Gastroesophageal sphincter (tissue), 4 donors: ENCODE results near the gene MFAP3. TPM values are rescaled to one million over a fixed set of nuclear protein-coding genes. Genes with fewer than 3 reads are reported as not detected.

Experiments
- ATAC-seq: fragments of 150-250 bp; one replicate; pipeline ENCODE4 v1.9.1; 2016; ENCODE audit warnings: mild to moderate bottlenecking, moderate library complexity
- H3K27ac ChIP-seq, 4 donors: fragments of 200-600 bp; sonication (generic) in 3 of 4; 1 replicate in 3 of 4; 2 replicates in 1 of 4; pipeline ENCODE4 v1.5.1; 2016 to 2019
- H3K27me3 ChIP-seq: fragments of 200-600 bp; sonication (generic); one replicate; pipeline ENCODE4 v1.5.1; 2019
- H3K36me3 ChIP-seq, 2 donors: fragments of 200-600 bp; sonication (generic); one replicate each; pipeline ENCODE4 v1.5.1; 2019; ENCODE audit warnings: control low read depth in 1 of 2
- H3K4me1 ChIP-seq, 3 donors: fragments of 200-600 bp; sonication (generic); 1 replicate in 2 of 3; 2 replicates in 1 of 3; pipeline ENCODE4 v1.5.1; 2016 to 2019; ENCODE audit warnings: control low read depth in 2 of 3
- H3K4me3 ChIP-seq, 2 donors: fragments of 200-600 bp; sonication (generic); one replicate each; pipeline ENCODE4 v1.5.1; 2019; ENCODE audit warnings: mild to moderate bottlenecking in 1 of 2, moderate library complexity in 1 of 2
- H3K9me3 ChIP-seq, 3 donors: fragments of 200-600 bp; sonication (generic); one replicate each; pipeline ENCODE4 v1.5.1; 2017 to 2019; ENCODE audit warnings: control low read depth in 2 of 3
- CTCF ChIP-seq, 4 experiments: fragments of 200-600 bp in 2 of 4; fragments of 450-650 bp in 2 of 4; sonication (generic) in 1 of 4; IDR thresholded peaks; one replicate each; pipeline ENCODE4 v1.5.1; 2017 to 2019; ENCODE audit warnings: antibody characterized with exemption in 4 of 4, mild to moderate bottlenecking in 2 of 4, moderate library complexity in 2 of 4
- EP300 ChIP-seq: sonication (generic); formaldehyde crosslinking; IDR thresholded peaks from one replicate; pipeline ENCODE4 v1.6.1; 2017; ENCODE audit warnings: antibody characterized with exemption, mild to moderate bottlenecking
- POLR2A ChIP-seq, 2 donors: fragments of 450-650 bp; IDR thresholded peaks; one replicate each; pipeline ENCODE4 v1.6.1; 2017; ENCODE audit warnings: antibody characterized with exemption in 2 of 2, mild to moderate bottlenecking in 2 of 2, moderate library complexity in 1 of 2
- POLR2AphosphoS5 ChIP-seq: sonication (generic); formaldehyde crosslinking; IDR thresholded peaks from one replicate; pipeline ENCODE4 v1.6.1; 2017; ENCODE audit warnings: antibody characterized with exemption
- WGBS, 2 donors: methylation state at CpG; one replicate each; pipeline ENCODE4 v1.1.5; 2018; ENCODE audit warnings: low coverage in 1 of 2; 5-methylcytosine and 5-hydroxymethylcytosine counted together
- total RNA-seq, 4 donors: library from RNA; depleted of rRNA; stranded (reverse); fragments of >200 nt; gene quantifications; one replicate each; pipeline ENCODE4 v1.1.0, GENCODE V29; 2016

The MFAP3 gene
- total RNA-seq = 10 to 100 TPM; 25.7 to 36.9 (median 27.0) TPM

GRCh38 chr5:154038707-154039457, at the start of gene MFAP3, which contains the start of gene FAM114A2:
Gene MFAP3 (plus strand): TSS chr5:154038967. CDS start chr5:154049723, 10,756 bp downstream.
Gene FAM114A2 (minus strand): TSS chr5:154038910. CDS start chr5:154034953, 3,957 bp downstream.
- TF ChIP-seq CTCF (IDR thresholded peaks at IDR 0.05) = peak in 1 of 4 experiments; percentile 21
- no peak for TF ChIP-seq EP300
- TF ChIP-seq POLR2AphosphoS5 = peak; percentile 95
- peak; percentile 78 to 81 for TF ChIP-seq POLR2A (IDR thresholded peaks at IDR 0.05)
- Histone ChIP-seq H3K4me3 (peak within 1 kb of the TSS; percentile 56 to 81), H3K27me3 (no peaks in the 10 kb centered on the region), H3K36me3 (no peaks in the 10 kb centered on the region), H3K9me3 (no peaks in the 10 kb centered on the region), H3K4me1 (peaks cover 8 to 65% (median 11%) of the 10 kb centered on the region in 3 donors), H3K27ac (peak within 1 kb of the TSS; percentile 66 to 91 (median 89))
- ATAC-seq = peak; percentile 97
- WGBS, 2 donors = 1% methylated on average over 12 to 29 of the region's 51 CpGs

- Histone ChIP-seq H3K4me3 (no peak overlapping the region), H3K4me1 (no peaks in the 10 kb centered on the region), H3K27me3 (no peaks in the 10 kb centered on the region), H3K36me3 (peaks cover 0 to 41% of the 10 kb centered on the region in 2 donors), H3K9me3 (no peaks in the 10 kb centered on the region), H3K27ac (no peak overlapping the region)
- no peak for TF ChIP-seq POLR2AphosphoS5
- no peak for TF ChIP-seq EP300
- TF ChIP-seq CTCF (IDR thresholded peaks at IDR 0.05) = no peak
- no peak for TF ChIP-seq POLR2A (IDR thresholded peaks at IDR 0.05)
- no peak for ATAC-seq
Measured at GRCh38 chr5:153991168-153991567, 47.6 kb upstream of the MFAP3 start.

GRCh38 chr5:153998010-153998409, 40.8 kb upstream of the MFAP3 start:
- H3K9me3 ChIP-seq = no peaks in the 10 kb centered on the region
- 56 to 58% methylated on average over 1 of the region's 1 CpG for WGBS, 2 donors
- ATAC-seq = no peak
- H3K36me3 ChIP-seq = peaks cover 0 to 76% of the 10 kb centered on the region in 2 donors
- no peak for TF ChIP-seq POLR2A (IDR thresholded peaks at IDR 0.05)
- TF ChIP-seq EP300 = no peak
- TF ChIP-seq POLR2AphosphoS5 = no peak
- no peak for TF ChIP-seq CTCF (IDR thresholded peaks at IDR 0.05)
- no peak overlapping the region for H3K27ac ChIP-seq
- no peaks in the 10 kb centered on the region for H3K27me3 ChIP-seq
- no peaks in the 10 kb centered on the region for H3K4me1 ChIP-seq
- H3K4me3 ChIP-seq = no peak overlapping the region

GRCh38 chr5:153998768-153999167, 40.0 kb upstream of the MFAP3 start:
- Histone ChIP-seq H3K4me3 (no peak overlapping the region), H3K27me3 (no peaks in the 10 kb centered on the region), H3K9me3 (no peaks in the 10 kb centered on the region), H3K4me1 (no peaks in the 10 kb centered on the region), H3K36me3 (peaks cover 0 to 72% of the 10 kb centered on the region in 2 donors), H3K27ac (no peak overlapping the region)
- 92% methylated on average over 1 of the region's 1 CpG; no CpG with 5 or more reads in 1 of the 2 donors for WGBS, 2 donors
- TF ChIP-seq CTCF (IDR thresholded peaks at IDR 0.05) = no peak
- no peak for TF ChIP-seq POLR2AphosphoS5
- no peak for TF ChIP-seq EP300
- TF ChIP-seq POLR2A (IDR thresholded peaks at IDR 0.05) = no peak
- no peak for ATAC-seq

- no peak overlapping the region for H3K4me3 ChIP-seq
- 86 to 96% methylated on average over 3 of the region's 3 CpGs for WGBS, 2 donors
Measured at GRCh38 chr5:153999995-154000394, 38.8 kb upstream of the MFAP3 start.

More at GRCh38 chr5:153999995-154000394, 38.8 kb upstream of the MFAP3 start:
- ATAC-seq = no peak
- Histone ChIP-seq H3K36me3 (peaks cover 0 to 65% of the 10 kb centered on the region in 2 donors), H3K27ac (no peak overlapping the region), H3K4me1 (no peaks in the 10 kb centered on the region), H3K27me3 (no peaks in the 10 kb centered on the region), H3K9me3 (no peaks in the 10 kb centered on the region)
- TF ChIP-seq EP300 (no peak), CTCF (IDR thresholded peaks at IDR 0.05) (no peak), POLR2AphosphoS5 (no peak), POLR2A (IDR thresholded peaks at IDR 0.05) (no peak)
